HG02970 (cell line): Measurements from ENCODE around the gene RGS18.
"Not testable (repeated sequence)": the region's sequence is repeated elsewhere in the genome, so short reads cannot be mapped to it uniquely, and the experiment has no call there.

Experiments
- ATAC-seq: cut with Tn5 transposase; IDR thresholded peaks from one replicate; pipeline ENCODE4 v1.9.1; 2021; ENCODE audit warnings: mild to moderate bottlenecking, moderate library complexity, moderate number of reproducible peaks; ENCODE audit not compliant: unreplicated experiment, low FRiP score

RGS18 gene

GRCh38 chr1:192162376-192162775 is 4.1 kb downstream of the RGS18 start:
- no peak for ATAC-seq

GRCh38 chr1:192165002-192165401 is 6.7 kb downstream of the RGS18 start:
- ATAC-seq: not testable (repeated sequence)

- ATAC-seq: no peak
These were observed 8.7 kb downstream of the RGS18 start for GRCh38 chr1:192167011-192167410.

- ATAC-seq: no peak
These were observed 9.8 kb downstream of the RGS18 start for GRCh38 chr1:192167911-192168700.

GRCh38 chr1:192168964-192169363 is 10.7 kb downstream of the RGS18 start:
- no peak for ATAC-seq

GRCh38 chr1:192170196-192170984 is 12.1 kb downstream of the RGS18 start:
- ATAC-seq: no peak

- ATAC-seq: no peak
These were observed 12.9 kb downstream of the RGS18 start for GRCh38 chr1:192171123-192171522.

- no peak for ATAC-seq
These were observed 17.7 kb downstream of the RGS18 start for GRCh38 chr1:192175971-192176370.

- ATAC-seq: no peak
These were observed 25.5 kb downstream of the RGS18 start for GRCh38 chr1:192183788-192184187.

- ATAC-seq: no peak
These were observed 27.9 kb downstream of the RGS18 start for GRCh38 chr1:192186197-192186596.

- no peak for ATAC-seq
These were observed 31.8 kb downstream of the RGS18 start for GRCh38 chr1:192190066-192190465.

- ATAC-seq: no peak
These were observed 43.0 kb downstream of the RGS18 start for GRCh38 chr1:192201303-192201702.

GRCh38 chr1:192224396-192224795 is 66.1 kb downstream of the RGS18 start:
- ATAC-seq: no peak

- ATAC-seq: no peak
These were observed 66.6 kb downstream of the RGS18 start for GRCh38 chr1:192224846-192225245.

- ATAC-seq: no peak
These were observed 67.0 kb downstream of the RGS18 start for GRCh38 chr1:192225266-192225665.

GRCh38 chr1:192225703-192226102 is 67.4 kb downstream of the RGS18 start:
- ATAC-seq: no peak

GRCh38 chr1:192227330-192227729 is 69.1 kb downstream of the RGS18 start:
- ATAC-seq: no peak

- not testable (repeated sequence) for ATAC-seq
These were observed 69.7 kb downstream of the RGS18 start for GRCh38 chr1:192227980-192228379.

- no peak for ATAC-seq
These were observed 74.7 kb downstream of the RGS18 start for GRCh38 chr1:192232817-192233417.

- no peak for ATAC-seq
These were observed 76.9 kb downstream of the RGS18 start for GRCh38 chr1:192235127-192235526.
